Measurements from ENCODE around the gene ZFYVE1. TPM values are rescaled to one million over a fixed set of nuclear protein-coding genes. Genes with fewer than 3 reads are reported as not detected.

The ZFYVE1 gene, protein sequence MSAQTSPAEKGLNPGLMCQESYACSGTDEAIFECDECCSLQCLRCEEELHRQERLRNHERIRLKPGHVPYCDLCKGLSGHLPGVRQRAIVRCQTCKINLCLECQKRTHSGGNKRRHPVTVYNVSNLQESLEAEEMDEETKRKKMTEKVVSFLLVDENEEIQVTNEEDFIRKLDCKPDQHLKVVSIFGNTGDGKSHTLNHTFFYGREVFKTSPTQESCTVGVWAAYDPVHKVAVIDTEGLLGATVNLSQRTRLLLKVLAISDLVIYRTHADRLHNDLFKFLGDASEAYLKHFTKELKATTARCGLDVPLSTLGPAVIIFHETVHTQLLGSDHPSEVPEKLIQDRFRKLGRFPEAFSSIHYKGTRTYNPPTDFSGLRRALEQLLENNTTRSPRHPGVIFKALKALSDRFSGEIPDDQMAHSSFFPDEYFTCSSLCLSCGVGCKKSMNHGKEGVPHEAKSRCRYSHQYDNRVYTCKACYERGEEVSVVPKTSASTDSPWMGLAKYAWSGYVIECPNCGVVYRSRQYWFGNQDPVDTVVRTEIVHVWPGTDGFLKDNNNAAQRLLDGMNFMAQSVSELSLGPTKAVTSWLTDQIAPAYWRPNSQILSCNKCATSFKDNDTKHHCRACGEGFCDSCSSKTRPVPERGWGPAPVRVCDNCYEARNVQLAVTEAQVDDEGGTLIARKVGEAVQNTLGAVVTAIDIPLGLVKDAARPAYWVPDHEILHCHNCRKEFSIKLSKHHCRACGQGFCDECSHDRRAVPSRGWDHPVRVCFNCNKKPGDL
- 28.7 and 30.5 TPM in 2 replicates for total RNA-seq

DNA sequence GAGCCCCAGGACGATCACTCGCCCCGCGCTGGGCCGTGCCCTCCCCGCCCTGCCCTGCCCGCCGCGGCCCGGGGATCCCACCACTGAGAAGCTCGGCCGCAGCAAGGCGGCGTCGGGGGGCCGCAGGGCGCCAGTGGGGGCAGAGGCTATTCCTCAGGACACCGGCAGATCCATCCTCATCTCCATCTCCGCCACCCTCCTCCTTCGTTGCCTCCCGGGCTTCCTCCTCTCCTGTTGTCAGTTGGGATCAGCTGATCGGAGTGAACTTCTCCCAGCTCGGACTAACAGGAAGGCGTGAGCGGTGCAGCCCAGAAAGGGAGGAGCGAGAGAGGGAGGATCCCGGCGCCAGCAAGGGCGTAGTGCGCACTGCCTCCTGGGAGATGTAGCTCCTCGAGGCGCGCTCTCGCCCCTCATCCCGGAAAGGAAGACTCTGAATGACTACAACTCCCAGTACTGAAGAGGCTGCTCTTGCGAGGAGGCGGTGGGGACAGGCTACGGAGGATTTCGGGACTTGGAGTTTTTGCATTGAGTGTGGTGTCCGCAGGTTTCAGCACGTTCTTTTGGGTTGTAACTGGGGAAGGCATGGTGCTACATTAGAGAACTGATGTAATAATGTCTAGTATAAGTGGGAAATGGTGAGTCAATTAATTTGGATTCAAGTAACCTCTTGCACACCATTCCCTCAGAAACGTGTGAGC, at the start of gene ZFYVE1:
ZFYVE1 (minus strand) TSS at position 262 of the 698 bp plus-strand sequence. CDS start 2,598 bp downstream, outside the sequence.

GRCh38 chr14:73058224-73058921, 31.5 kb upstream of the ZFYVE1 start, which contains the start of gene RBM25:
Gene RBM25 (plus strand): TSS chr14:73058534. CDS start chr14:73071642, 13,108 bp downstream.

DNA sequence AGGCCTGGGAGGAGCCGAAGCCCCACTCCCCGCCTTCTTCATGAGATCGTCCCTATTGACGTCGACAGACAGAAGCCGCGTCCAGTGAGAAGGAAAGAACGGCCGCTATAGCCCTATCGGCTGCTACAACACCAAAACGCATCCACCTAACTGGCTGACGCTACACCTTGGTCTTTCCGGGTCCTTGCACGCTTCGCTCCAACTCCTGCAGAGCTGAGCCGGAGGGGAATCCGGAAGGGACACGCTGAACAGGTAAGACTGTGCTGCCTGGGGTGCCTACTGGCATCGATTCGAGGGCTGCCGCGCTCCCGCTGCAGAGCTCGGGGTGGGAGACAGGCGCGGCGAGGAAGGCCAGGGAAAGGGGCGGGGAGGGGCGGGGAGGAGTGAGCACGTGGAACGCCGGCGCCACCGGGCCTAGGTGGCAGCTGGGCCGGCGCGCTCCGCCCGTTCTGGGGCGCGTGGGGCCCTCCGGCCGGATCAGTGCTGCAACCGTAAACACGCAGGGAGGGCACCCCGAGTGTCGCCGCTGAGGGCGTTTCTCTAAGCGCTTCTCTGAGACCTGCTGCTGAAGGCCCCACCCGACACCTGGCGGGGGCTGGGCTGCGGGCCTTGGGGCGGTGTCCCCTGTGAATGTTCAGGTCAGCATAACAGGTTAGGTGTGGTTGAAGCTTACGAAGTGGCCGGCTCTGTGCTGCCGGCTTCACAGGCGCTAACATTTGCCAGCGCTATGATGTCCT, 100.4 kb downstream of the ZFYVE1 start, which contains the start of gene DCAF4:
DCAF4 (plus strand) TSS at position 173 of the 737 bp plus-strand sequence. CDS start 11,515 bp downstream, outside the sequence.

Small RNAs within 50 kb of the gene (small RNA-seq; reads per million reads assigned to genes)
- gene RN7SL586P = not detected

Other genes with a start within 250 kb of the ZFYVE1 start
- 0.22 and 1.6 TPM in 2 replicates for gene DPF3, start 133.0 kb downstream of the ZFYVE1 start, total RNA-seq
- gene DCAF4, start 100.6 kb downstream of the ZFYVE1 start, total RNA-seq = 11.9 and 18.9 TPM in 2 replicates
- 53.1 and 57.1 TPM in 2 replicates for gene RBM25, start 31.4 kb upstream of the ZFYVE1 start, total RNA-seq
- gene PSEN1, start 109.4 kb upstream of the ZFYVE1 start, total RNA-seq = 68.7 and 71.9 TPM in 2 replicates
- gene PAPLN, start 210.4 kb upstream of the ZFYVE1 start, total RNA-seq = 15.0 and 15.4 TPM in 2 replicates

Measured in articular chondrocyte of knee joint (primary cell).